Prostate gland (tissue), 2 donors: ENCODE results near the gene SERPINB6. TPM values are rescaled to one million over a fixed set of nuclear protein-coding genes. Genes with fewer than 3 reads are reported as not detected.

Experiments
- DNase-seq: peaks from one replicate; pipeline ENCODE4 v3.0.0-alpha.2; 2019; ENCODE audit warnings: low spot score
- H3K27ac ChIP-seq, 2 donors: fragments of 200-600 bp; sonication (generic); 2 replicates each; pipeline ENCODE4 v1.5.1; 2017 to 2019
- H3K27me3 ChIP-seq: fragments of 200-600 bp; sonication (generic); replicated peaks from 2 replicates; pipeline ENCODE4 v1.5.1; 2019; ENCODE audit not compliant: insufficient read depth
- H3K36me3 ChIP-seq, 2 donors: fragments of 200-600 bp; sonication (generic); 1 replicate in 1 of 2; 2 replicates in 1 of 2; pipeline versions ENCODE4 v1.5.1 to v1.8.1; 2017 to 2019
- H3K4me1 ChIP-seq: fragments of 200-600 bp; sonication (generic); replicated peaks from 2 replicates; pipeline ENCODE4 v1.5.1; 2019
- H3K4me3 ChIP-seq, 2 donors: fragments of 200-600 bp; sonication (generic); 2 replicates each; pipeline ENCODE4 v1.5.1; 2017 to 2019
- H3K9me3 ChIP-seq: fragments of 200-600 bp; sonication (generic); 2 replicates; pipeline ENCODE4 v1.5.1; 2017
- POLR2A ChIP-seq: fragments of 450-650 bp; IDR thresholded peaks from one replicate; pipeline ENCODE4 v1.6.1; 2016; ENCODE audit warnings: antibody characterized with exemption, mild to moderate bottlenecking
- POLR2AphosphoS5 ChIP-seq: sonication (generic); formaldehyde crosslinking; IDR thresholded peaks from one replicate; pipeline ENCODE4 v1.6.1; 2017; ENCODE audit warnings: antibody characterized with exemption
- WGBS: methylation state at CpG from one replicate; pipeline ENCODE4 v1.1.5; 2018; 5-methylcytosine and 5-hydroxymethylcytosine counted together
- intact Hi-C: fragments of 100-400 bp; cut with DNase I; formaldehyde crosslinking; loops from one replicate; pipeline ENCODE4 v1.14.2; 2022
- total RNA-seq, 2 donors: library from RNA; depleted of rRNA; stranded (reverse); fragments of >200 nt; gene quantifications; one replicate each; pipeline ENCODE4 v1.1.0, GENCODE V29; 2016
- TF ChIP-seq, protein P1 (sequence below), 4 experiments: fragments of 200-600 bp in 2 of 4; fragments of 450-650 bp in 2 of 4; sonication (generic) in 2 of 4; IDR thresholded peaks; 1 replicate in 3 of 4; 2 replicates in 1 of 4; pipeline ENCODE4 v1.5.1; 2016 to 2019; ENCODE audit warnings: antibody characterized with exemption in 4 of 4, mild to moderate bottlenecking in 2 of 4, moderate library complexity in 2 of 4

The SERPINB6 gene
- total RNA-seq, 2 donors from 2014 or later = 155 to 202 TPM

DNA sequence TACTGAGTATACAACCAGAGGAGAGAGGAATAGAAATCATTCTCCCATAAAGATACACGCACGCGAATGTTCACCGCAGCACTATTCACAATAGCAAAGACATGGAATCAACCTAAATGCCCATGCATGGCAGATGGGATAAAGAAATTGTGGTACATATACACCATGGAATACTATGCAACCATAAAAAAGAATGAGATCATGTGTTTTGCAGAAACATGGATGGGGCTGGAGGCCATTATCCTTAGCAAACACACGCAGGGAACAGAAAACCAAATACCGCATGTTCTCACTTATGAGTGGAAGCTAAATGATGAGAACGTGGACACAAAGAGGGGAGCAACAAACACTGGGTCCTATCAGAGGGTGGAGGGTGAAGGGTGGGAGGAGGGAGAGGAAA lies 3.4 kb downstream of the SERPINB6 start:
- H3K9me3 ChIP-seq = no peaks in the 10 kb centered on the region
- DNase-seq = no peak
- 96% methylated on average over 7 of the region's 7 CpGs for WGBS
- no peaks in the 10 kb centered on the region for H3K4me1 ChIP-seq
- no peak for TF ChIP-seq POLR2AphosphoS5
- TF ChIP-seq, protein P1, sequence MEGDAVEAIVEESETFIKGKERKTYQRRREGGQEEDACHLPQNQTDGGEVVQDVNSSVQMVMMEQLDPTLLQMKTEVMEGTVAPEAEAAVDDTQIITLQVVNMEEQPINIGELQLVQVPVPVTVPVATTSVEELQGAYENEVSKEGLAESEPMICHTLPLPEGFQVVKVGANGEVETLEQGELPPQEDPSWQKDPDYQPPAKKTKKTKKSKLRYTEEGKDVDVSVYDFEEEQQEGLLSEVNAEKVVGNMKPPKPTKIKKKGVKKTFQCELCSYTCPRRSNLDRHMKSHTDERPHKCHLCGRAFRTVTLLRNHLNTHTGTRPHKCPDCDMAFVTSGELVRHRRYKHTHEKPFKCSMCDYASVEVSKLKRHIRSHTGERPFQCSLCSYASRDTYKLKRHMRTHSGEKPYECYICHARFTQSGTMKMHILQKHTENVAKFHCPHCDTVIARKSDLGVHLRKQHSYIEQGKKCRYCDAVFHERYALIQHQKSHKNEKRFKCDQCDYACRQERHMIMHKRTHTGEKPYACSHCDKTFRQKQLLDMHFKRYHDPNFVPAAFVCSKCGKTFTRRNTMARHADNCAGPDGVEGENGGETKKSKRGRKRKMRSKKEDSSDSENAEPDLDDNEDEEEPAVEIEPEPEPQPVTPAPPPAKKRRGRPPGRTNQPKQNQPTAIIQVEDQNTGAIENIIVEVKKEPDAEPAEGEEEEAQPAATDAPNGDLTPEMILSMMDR (IDR thresholded peaks at IDR 0.05) = no peak
- no peak for TF ChIP-seq POLR2A
- H3K27ac ChIP-seq = peak overlapping the region in 1 of 2 donors; percentile 68
- no peaks in the 10 kb centered on the region for H3K27me3 ChIP-seq
- no peak overlapping the region for H3K4me3 ChIP-seq
- intact Hi-C loops = no loop called here
- no peaks in the 10 kb centered on the region for H3K36me3 ChIP-seq

DNA sequence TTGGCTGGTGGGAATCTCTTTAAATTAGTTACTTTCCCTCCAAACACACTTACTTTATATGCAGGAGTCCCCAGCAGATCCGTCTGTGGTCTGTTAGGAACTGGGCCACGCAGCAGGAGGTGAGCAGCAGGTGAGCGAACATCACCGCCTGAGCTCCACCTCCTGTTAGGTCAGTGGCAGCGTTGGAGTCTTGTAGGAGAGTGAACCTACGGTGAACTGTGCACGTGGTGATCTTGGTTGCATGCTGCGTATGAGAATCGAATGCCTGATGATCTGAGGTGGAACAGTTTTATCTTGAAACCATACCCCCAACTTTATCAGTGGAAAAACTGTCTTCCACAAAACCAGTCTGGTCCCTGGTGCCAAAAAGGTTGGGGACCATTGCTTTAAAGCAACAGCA lies 5.0 kb downstream of the SERPINB6 start:
- intact Hi-C loops = no loop called here
- Histone ChIP-seq H3K4me1 (no peaks in the 10 kb centered on the region), H3K27ac (peak overlapping the region; percentile 29 to 52)

DNA sequence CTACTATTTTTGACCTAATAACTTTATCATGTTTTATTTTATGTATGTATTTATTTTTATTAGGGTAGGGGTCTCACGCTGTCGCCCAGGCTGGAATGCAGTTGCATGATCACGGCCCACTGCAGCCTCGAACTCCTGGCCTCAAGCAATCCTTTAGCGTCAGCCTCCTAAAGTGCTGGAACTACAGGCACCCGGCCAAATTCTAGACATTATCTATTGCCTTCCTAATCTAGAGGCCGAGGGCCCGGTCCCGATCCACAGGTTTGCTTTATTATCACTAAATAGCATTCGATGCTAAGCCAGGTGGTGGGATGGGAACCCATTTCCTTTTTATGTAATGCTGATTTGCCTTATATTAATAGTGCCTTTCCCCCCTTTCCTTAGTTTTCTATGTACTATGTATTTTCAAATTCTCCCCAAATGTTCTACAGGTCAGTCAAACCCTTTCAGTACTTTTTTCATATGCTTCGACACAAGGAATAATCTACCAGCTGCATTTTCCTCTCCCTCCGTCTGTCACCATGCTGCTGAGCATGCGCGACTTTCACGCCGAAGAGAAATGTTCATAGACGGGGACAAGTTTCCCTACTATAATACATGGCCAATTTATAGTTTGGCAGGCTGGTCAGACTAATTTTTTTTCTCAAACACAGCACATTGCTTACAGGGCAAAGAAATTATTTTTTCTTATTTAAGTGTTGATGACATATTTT lies 6.4 kb downstream of the SERPINB6 start:
- WGBS = 94% methylated on average over 17 of the region's 17 CpGs
- Histone ChIP-seq H3K27me3 (no peaks in the 10 kb centered on the region), H3K36me3 (no peaks in the 10 kb centered on the region), H3K9me3 (no peaks in the 10 kb centered on the region), H3K27ac (peak overlapping the region in 1 of 2 donors; percentile 12), H3K4me1 (peaks cover under 1% of the 10 kb centered on the region), H3K4me3 (no peak overlapping the region)
- intact Hi-C loops = no loop called here
- TF ChIP-seq POLR2A (no peak), POLR2AphosphoS5 (no peak)
- TF ChIP-seq, protein P1 (IDR thresholded peaks at IDR 0.05) = no peak
- no peak for DNase-seq

More for the DNA sequence above, 5.0 kb downstream of the SERPINB6 start:
- DNase-seq = no peak
- 71% methylated on average over 9 of the region's 9 CpGs for WGBS
- H3K9me3 ChIP-seq = no peaks in the 10 kb centered on the region
- H3K36me3 ChIP-seq = no peaks in the 10 kb centered on the region
- no peak overlapping the region for H3K4me3 ChIP-seq
- TF ChIP-seq POLR2AphosphoS5 (no peak), POLR2A (no peak)
- TF ChIP-seq, protein P1 (IDR thresholded peaks at IDR 0.05) = no peak
- H3K27me3 ChIP-seq = no peaks in the 10 kb centered on the region

DNA sequence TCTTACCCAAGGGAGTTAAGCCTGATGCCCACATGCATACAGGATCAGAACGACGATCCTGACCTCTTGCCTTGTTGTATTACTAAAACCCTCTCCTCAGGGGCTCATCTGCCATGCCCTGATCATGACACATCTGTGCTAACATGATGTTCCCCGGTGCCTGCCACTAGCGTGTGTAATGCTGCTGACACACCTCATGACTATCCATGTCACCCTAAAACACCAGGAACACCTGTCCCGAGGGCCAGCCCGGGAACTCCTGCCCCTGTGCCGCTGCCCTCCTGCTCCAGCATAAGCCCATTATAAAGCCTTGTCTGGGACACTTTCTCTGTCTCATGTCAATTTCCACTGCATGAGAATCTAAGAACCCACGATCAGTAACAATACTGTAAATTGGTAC lies 7.6 kb downstream of the SERPINB6 start:
- intact Hi-C loops = no loop called here
- Histone ChIP-seq H3K4me1 (peaks cover 4% of the 10 kb centered on the region), H3K4me3 (no peak overlapping the region), H3K9me3 (no peaks in the 10 kb centered on the region), H3K27me3 (no peaks in the 10 kb centered on the region), H3K36me3 (no peaks in the 10 kb centered on the region), H3K27ac (peak overlapping the region; percentile 10 to 88)
- TF ChIP-seq, protein P1 (IDR thresholded peaks at IDR 0.05) = no peak
- TF ChIP-seq POLR2A = no peak
- TF ChIP-seq POLR2AphosphoS5 = no peak
- DNase-seq = no peak
- WGBS = 95% methylated on average over 8 of the region's 8 CpGs

DNA sequence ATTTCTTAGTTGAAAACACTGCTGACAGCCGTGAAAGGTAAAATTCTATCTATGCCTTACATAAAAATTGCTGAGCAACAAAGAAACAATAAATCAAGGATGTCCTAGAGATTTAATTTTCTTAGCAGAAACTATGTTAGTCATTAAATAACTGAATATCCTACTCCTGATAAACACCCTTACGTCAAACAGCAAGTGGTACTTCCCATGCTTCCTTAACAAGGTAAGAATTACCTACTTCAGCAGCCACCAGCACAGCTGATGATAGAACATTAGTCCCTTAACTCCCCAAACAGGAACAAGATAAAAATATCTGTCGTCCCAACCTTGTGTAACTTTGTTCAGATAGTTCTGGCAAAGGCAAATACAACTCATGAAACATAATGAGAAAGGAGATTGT lies 8.7 kb downstream of the SERPINB6 start:
- H3K27me3 ChIP-seq = no peaks in the 10 kb centered on the region
- H3K4me3 ChIP-seq = peak overlapping the region in 1 of 2 donors; percentile 34
- no peak for TF ChIP-seq POLR2A
- TF ChIP-seq, protein P1 (IDR thresholded peaks at IDR 0.05) = no peak
- peak; percentile 31 for TF ChIP-seq POLR2AphosphoS5
- no peaks in the 10 kb centered on the region for H3K9me3 ChIP-seq
- H3K36me3 ChIP-seq = no peaks in the 10 kb centered on the region
- WGBS = 48% methylated on average over 3 of the region's 3 CpGs
- DNase-seq = no peak
- H3K4me1 ChIP-seq = peaks cover 12% of the 10 kb centered on the region
- H3K27ac ChIP-seq = peak overlapping the region; percentile 78 to 88
- intact Hi-C loops = no loop called here
